H1 (cell line): Measurements from ENCODE around the gene RRAS2. TPM values are rescaled to one million over a fixed set of nuclear protein-coding genes. Genes with fewer than 3 reads are reported as not detected.

Source experiments
- CTCF ChIA-PET: fragments of 300-600 bp; sonication (Branson Sonifier 250); formaldehyde crosslinking; loops from one replicate; lab custom pipeline; 2021; ENCODE audit not compliant: partially characterized antibody; lab: Charles Lee
- POLR2A ChIA-PET: fragments of 300-600 bp; sonication (Branson Sonifier 250); formaldehyde crosslinking; loops from one replicate; lab custom pipeline; 2021; ENCODE audit warnings: inconsistent platforms; ENCODE audit not compliant: partially characterized antibody; lab: Charles Lee
- DNase-seq, 2 experiments: peaks; one replicate each; pipeline versions ENCODE4 v3.0.0 to v3.0.0-alpha.2; 2010 to 2022; ENCODE audit warnings: low spot score in 2 of 2, low read depth in 1 of 2, mixed read lengths in 1 of 2
- FAIRE-seq: peaks from 2 replicates; lab custom pipeline; 2011; peaks lifted over from hg19 to GRCh38; lab: Jason Lieb, UNC
- H2AFZ ChIP-seq: 2 replicates; pipeline ENCODE4 v1.8.1; 2012; ENCODE audit warnings: low read length, inconsistent platforms
- H2AK5ac ChIP-seq: 2 replicates; pipeline ENCODE4 v1.6.1; 2013; ENCODE audit warnings: low read depth, low read length
- H2BK120ac ChIP-seq: replicated peaks from 2 replicates; pipeline ENCODE3; 2013; ENCODE audit warnings: low read depth, low read length, inconsistent platforms
- H2BK12ac ChIP-seq: 2 replicates; pipeline ENCODE4 v1.6.1; 2013; ENCODE audit warnings: low read depth, low read length
- H2BK15ac ChIP-seq: 2 replicates; pipeline ENCODE4 v1.6.1; 2013; ENCODE audit warnings: low read length
- H2BK20ac ChIP-seq: 2 replicates; pipeline ENCODE4 v1.6.1; 2013; ENCODE audit warnings: low read length
- H2BK5ac ChIP-seq: 2 replicates; pipeline ENCODE4 v1.6.1; 2013; ENCODE audit warnings: low read depth, low read length
- H3K14ac ChIP-seq: 2 replicates; pipeline ENCODE4 v1.6.1; 2013; ENCODE audit warnings: inconsistent platforms; ENCODE audit not compliant: insufficient read length
- H3K18ac ChIP-seq: 2 replicates; pipeline ENCODE4 v1.6.1; 2013; ENCODE audit warnings: low read length; ENCODE audit errors: extremely low read depth
- H3K23ac ChIP-seq: 2 replicates; pipeline ENCODE4 v1.6.1; 2013; ENCODE audit warnings: inconsistent platforms; ENCODE audit not compliant: insufficient read length
- H3K23me2 ChIP-seq: 2 replicates; pipeline ENCODE4 v1.6.1; 2013; ENCODE audit warnings: low read depth, low read length
- H3K27ac ChIP-seq: 2 replicates; pipeline ENCODE4 v1.6.1; 2011; ENCODE audit warnings: low read depth, low read length, inconsistent platforms
- H3K27me3 ChIP-seq, 4 experiments: replicated peaks in 1 of 4; 1 replicate in 1 of 4; 2 replicates in 3 of 4; pipeline versions ENCODE4 v1.6.1 to v1.8.1; 2011 to 2013; ENCODE audit warnings: low read length in 3 of 4, mild to moderate bottlenecking in 3 of 4, inconsistent platforms in 2 of 4, mixed read lengths in 2 of 4, moderate library complexity in 1 of 4; ENCODE audit not compliant: control insufficient read depth in 3 of 4, insufficient read depth in 3 of 4; ENCODE audit errors: extremely low read depth in 1 of 4
- H3K36me3 ChIP-seq, 4 experiments: 2 replicates each; pipeline versions ENCODE4 v1.6.1 to v1.8.1; 2011 to 2013; ENCODE audit warnings: mild to moderate bottlenecking in 4 of 4, low read length in 3 of 4, moderate library complexity in 2 of 4, control low read depth in 1 of 4, inconsistent platforms in 1 of 4; ENCODE audit not compliant: insufficient read depth in 4 of 4, control insufficient read depth in 2 of 4
- H3K4ac ChIP-seq: replicated peaks from 2 replicates; pipeline ENCODE3; 2013; ENCODE audit warnings: low read length, low read depth, mixed read lengths, inconsistent platforms; ENCODE audit not compliant: insufficient read length
- H3K4me1 ChIP-seq, 4 experiments: replicated peaks in 1 of 4; 1 replicate in 1 of 4; 2 replicates in 3 of 4; pipeline versions ENCODE4 v1.6.1 to v1.8.1; 2011 to 2013; ENCODE audit warnings: low read length in 3 of 4, inconsistent platforms in 2 of 4, mixed read lengths in 1 of 4; ENCODE audit not compliant: insufficient read depth in 4 of 4, control insufficient read depth in 3 of 4
- H3K4me2 ChIP-seq, 2 experiments: 2 replicates each; pipeline versions ENCODE4 v1.6.1 to v1.8.1; 2011 to 2013; ENCODE audit warnings: low read depth in 2 of 2, low read length in 2 of 2, control low read depth in 1 of 2, inconsistent platforms in 1 of 2, mild to moderate bottlenecking in 1 of 2; ENCODE audit not compliant: insufficient read depth in 1 of 2
- H3K4me3 ChIP-seq, 4 experiments: fragments of 200-600, 300-600 bp in 1 of 4; sonication (generic), shearing (Covaris generic), sonication (Bioruptor Twin) in 1 of 4; 2 replicates each; pipeline versions ENCODE4 v1.5.1 to v1.8.1; 2011 to 2016; ENCODE audit warnings: low read length in 4 of 4, low read depth in 3 of 4, control low read depth in 2 of 4, inconsistent platforms in 2 of 4, mild to moderate bottlenecking in 2 of 4, mixed read lengths in 1 of 4, moderate library complexity in 1 of 4; ENCODE audit not compliant: insufficient read depth in 2 of 4; ENCODE audit errors: extremely low read depth in 1 of 4
- H3K56ac ChIP-seq: replicated peaks from 2 replicates; pipeline ENCODE3; 2013; ENCODE audit warnings: low read depth, mild to moderate bottlenecking, mixed read lengths, low read length, inconsistent platforms; ENCODE audit not compliant: insufficient read length
- H3K79me1 ChIP-seq: 2 replicates; pipeline ENCODE4 v1.6.1; 2013; ENCODE audit warnings: low read depth, low read length, control low read depth
- H3K79me2 ChIP-seq, 2 experiments: 2 replicates each; pipeline versions ENCODE4 v1.6.1 to v1.8.1; 2012 to 2013; ENCODE audit warnings: low read length in 2 of 2, mild to moderate bottlenecking in 2 of 2, inconsistent platforms in 1 of 2; ENCODE audit not compliant: insufficient read depth in 2 of 2, control insufficient read depth in 1 of 2
- H3K9ac ChIP-seq, 4 experiments: replicated peaks in 1 of 4; 1 replicate in 1 of 4; 2 replicates in 3 of 4; pipeline versions ENCODE4 v1.6.1 to v1.8.1; 2011 to 2013; ENCODE audit warnings: low read depth in 3 of 4, low read length in 3 of 4, control low read depth in 2 of 4, mild to moderate bottlenecking in 2 of 4, moderate library complexity in 2 of 4, inconsistent platforms in 1 of 4; ENCODE audit errors: extremely low read depth in 1 of 4
- H3K9me3 ChIP-seq, 2 experiments: 2 replicates each; pipeline versions ENCODE4 v1.6.1 to v1.8.1; 2012 to 2013; ENCODE audit warnings: mild to moderate bottlenecking in 2 of 2, moderate library complexity in 2 of 2, control low read depth in 1 of 2, inconsistent platforms in 1 of 2, low read depth in 1 of 2, low read length in 1 of 2, mixed read lengths in 1 of 2; ENCODE audit not compliant: insufficient read depth in 2 of 2
- H4K20me1 ChIP-seq, 2 experiments: replicated peaks in 1 of 2; 2 replicates each; pipeline versions ENCODE3 to v1.8.1; 2011 to 2013; ENCODE audit warnings: inconsistent platforms in 2 of 2, low read length in 2 of 2, mild to moderate bottlenecking in 1 of 2; ENCODE audit not compliant: insufficient read depth in 2 of 2, control insufficient read depth in 1 of 2
- H4K5ac ChIP-seq: 2 replicates; pipeline ENCODE4 v1.6.1; 2013; ENCODE audit warnings: low read length, low read depth, mixed read lengths, inconsistent platforms; ENCODE audit not compliant: insufficient read length
- H4K8ac ChIP-seq: 2 replicates; pipeline ENCODE4 v1.8.0; 2013; ENCODE audit warnings: mild to moderate bottlenecking, moderate library complexity, low read length, inconsistent platforms; ENCODE audit not compliant: insufficient read depth; ENCODE audit errors: extremely low read depth
- H4K91ac ChIP-seq: replicated peaks from 2 replicates; pipeline ENCODE3; 2013; ENCODE audit warnings: low read length, mixed read lengths, inconsistent platforms; ENCODE audit not compliant: insufficient read length
- CEBPB ChIP-seq: IDR thresholded peaks from 2 replicates; pipeline ENCODE4 v1.6.1; 2012; ENCODE audit warnings: low read depth, low read length
- FOSL1 ChIP-seq: IDR thresholded peaks from 2 replicates; pipeline ENCODE4 v1.6.1; 2011; ENCODE audit warnings: mild to moderate bottlenecking, low read depth, low read length, moderate library complexity; ENCODE audit not compliant: insufficient read depth
- HDAC6 ChIP-seq: IDR thresholded peaks from one replicate; pipeline ENCODE4 v1.7.1; 2012; ENCODE audit warnings: low read depth, mild to moderate bottlenecking, inconsistent platforms, low read length, moderate library complexity
- JUND ChIP-seq: IDR thresholded peaks from 2 replicates; pipeline ENCODE4 v1.6.1; 2011; ENCODE audit warnings: mild to moderate bottlenecking, improper control_type of control experiment, low read length
- KDM4A ChIP-seq: IDR thresholded peaks from one replicate; pipeline ENCODE4 v1.7.1; 2012; ENCODE audit warnings: low read depth, mild to moderate bottlenecking, moderate library complexity, low read length, inconsistent platforms; ENCODE audit not compliant: severe bottlenecking
- SAP30 ChIP-seq: fragments of 300-600 bp; sonication (generic); IDR thresholded peaks from 2 replicates; pipeline ENCODE4 v1.7.1; 2012; ENCODE audit warnings: low read length, moderate library complexity, mild to moderate bottlenecking, inconsistent platforms; ENCODE audit not compliant: insufficient read depth, insufficient replicate concordance
- WGBS, 2 experiments: shearing (Covaris generic) in 1 of 2; methylation state at CpG; one replicate each; pipeline versions ENCODE4 v1.1.6 to v1.1.7; 2013 to 2015; ENCODE audit warnings: low lambda C conversion rate in 2 of 2, mixed read lengths in 2 of 2, inconsistent platforms in 1 of 2, low coverage in 1 of 2, missing lambda C conversion rate in 1 of 2; ENCODE audit not compliant: insufficient replicate concordance in 2 of 2, insufficient coverage in 1 of 2, insufficient read length in 1 of 2; ENCODE audit errors: extremely low coverage in 1 of 2, missing lambda C conversion rate in 1 of 2; 5-methylcytosine and 5-hydroxymethylcytosine counted together
- polyA plus RNA-seq, 7 experiments: library from polyadenylated mRNA; depleted of rRNA in 3 of 7; stranded (reverse) in 5 of 7; unstranded in 2 of 7; fragments of >200 nt in 5 of 7; fragments of 200-250 nt in 2 of 7; gene quantifications; 1 replicate in 5 of 7; 2 replicates in 1 of 7; 4 replicates in 1 of 7; pipeline versions ENCODE4 v1.2.1 to v1.2.3, GENCODE V29; 2011 to 2013; ENCODE audit warnings: missing spikeins in 2 of 7, mixed read lengths in 2 of 7
- total RNA-seq: library from RNA; stranded (reverse); fragmentation: NEBNext Ultra II Directional; extraction: Animal tissue kit (Norgen Biotek cat#: 25700); gene quantifications from 2 replicates; pipeline ENCODE4 v1.2.1, GENCODE V29; 2021
- TF ChIP-seq, protein P1 (sequence below): IDR thresholded peaks from 2 replicates; pipeline ENCODE4 v1.6.1; 2012; ENCODE audit warnings: low read length, inconsistent platforms
- TF ChIP-seq, protein P2 (sequence below): IDR thresholded peaks from 2 replicates; pipeline ENCODE4 v1.6.1; 2011; ENCODE audit warnings: low read length, improper control_type of control experiment

RRAS2 gene
- total and polyA plus RNA-seq, 2 of the 8 experiments (the other 6 are each of a cell fraction or from before 2014, with no cell fraction given): 72.3 to 234 TPM

DNA sequence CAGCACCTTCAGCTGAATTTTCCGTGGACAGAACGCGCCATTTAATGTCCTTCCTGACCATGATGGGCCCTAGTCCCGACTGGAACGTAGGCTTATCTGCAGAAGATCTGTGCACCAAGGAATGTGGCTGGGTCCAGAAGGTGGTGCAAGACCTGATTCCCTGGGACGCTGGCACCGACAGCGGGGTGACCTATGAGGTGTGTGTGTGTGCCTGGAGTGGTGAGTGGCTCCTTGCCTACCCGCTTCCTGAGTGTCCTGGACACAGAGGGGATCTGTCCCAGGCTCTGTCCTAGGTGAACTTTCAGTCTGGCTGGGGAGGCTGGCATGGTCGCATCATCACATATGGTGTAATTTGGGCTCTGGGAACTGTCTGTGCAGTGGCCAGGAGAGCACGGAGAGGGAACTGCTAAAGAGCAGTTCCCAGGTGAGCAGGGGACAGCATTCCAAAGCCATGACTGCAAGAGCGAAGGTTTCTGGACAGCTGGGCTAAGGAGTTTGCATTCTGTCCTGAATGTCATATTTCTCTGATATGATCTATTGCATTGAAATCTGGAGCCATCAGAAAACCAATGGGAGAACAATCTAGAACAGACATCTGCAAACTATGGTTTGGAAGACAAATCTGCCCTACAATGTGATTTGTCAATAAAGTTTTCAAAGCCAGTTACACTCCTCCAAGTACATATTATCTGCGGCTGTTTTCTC lies 104.3 kb downstream of the RRAS2 start:
- H4K8ac ChIP-seq: no peak overlapping the region
- no peak overlapping the region for H3K4ac ChIP-seq
- no peak overlapping the region for H3K14ac ChIP-seq
- H2BK120ac ChIP-seq: no peak overlapping the region
- H3K79me1 ChIP-seq: no peaks in the 10 kb centered on the region
- no peaks in the 10 kb centered on the region for H3K27me3 ChIP-seq
- H2BK15ac ChIP-seq: no peak overlapping the region
- H3K56ac ChIP-seq: no peak overlapping the region
- no peak overlapping the region for H2BK5ac ChIP-seq
- H2AK5ac ChIP-seq: no peak overlapping the region
- H3K4me1 ChIP-seq: no peaks in the 10 kb centered on the region; a peak in 1 of 7 replicates
- H3K9ac ChIP-seq: no peak overlapping the region
- H3K4me3 ChIP-seq: no peak overlapping the region
- H4K20me1 ChIP-seq: no peaks in the 10 kb centered on the region
- no peaks in the 10 kb centered on the region for H3K79me2 ChIP-seq
- FAIRE-seq: no peak
- POLR2A ChIA-PET: no interaction called here
- H2AFZ ChIP-seq: no peak overlapping the region
- H3K23me2 ChIP-seq: no peaks in the 10 kb centered on the region
- TF ChIP-seq, protein P1, sequence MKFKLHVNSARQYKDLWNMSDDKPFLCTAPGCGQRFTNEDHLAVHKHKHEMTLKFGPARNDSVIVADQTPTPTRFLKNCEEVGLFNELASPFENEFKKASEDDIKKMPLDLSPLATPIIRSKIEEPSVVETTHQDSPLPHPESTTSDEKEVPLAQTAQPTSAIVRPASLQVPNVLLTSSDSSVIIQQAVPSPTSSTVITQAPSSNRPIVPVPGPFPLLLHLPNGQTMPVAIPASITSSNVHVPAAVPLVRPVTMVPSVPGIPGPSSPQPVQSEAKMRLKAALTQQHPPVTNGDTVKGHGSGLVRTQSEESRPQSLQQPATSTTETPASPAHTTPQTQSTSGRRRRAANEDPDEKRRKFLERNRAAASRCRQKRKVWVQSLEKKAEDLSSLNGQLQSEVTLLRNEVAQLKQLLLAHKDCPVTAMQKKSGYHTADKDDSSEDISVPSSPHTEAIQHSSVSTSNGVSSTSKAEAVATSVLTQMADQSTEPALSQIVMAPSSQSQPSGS: no peak
- TF ChIP-seq, protein P2, sequence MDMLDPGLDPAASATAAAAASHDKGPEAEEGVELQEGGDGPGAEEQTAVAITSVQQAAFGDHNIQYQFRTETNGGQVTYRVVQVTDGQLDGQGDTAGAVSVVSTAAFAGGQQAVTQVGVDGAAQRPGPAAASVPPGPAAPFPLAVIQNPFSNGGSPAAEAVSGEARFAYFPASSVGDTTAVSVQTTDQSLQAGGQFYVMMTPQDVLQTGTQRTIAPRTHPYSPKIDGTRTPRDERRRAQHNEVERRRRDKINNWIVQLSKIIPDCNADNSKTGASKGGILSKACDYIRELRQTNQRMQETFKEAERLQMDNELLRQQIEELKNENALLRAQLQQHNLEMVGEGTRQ: no peak
- TF ChIP-seq KDM4A (no peak), HDAC6 (no peak), CEBPB (no peak), FOSL1 (no peak), SAP30 (no peak), JUND (no peak)
- CTCF ChIA-PET: interaction anchor here (0.6 to 5.7 kb wide), 8 partner anchors 10 to 482 kb away, joined by 3 to 66 read pairs (median 6); no protein-coding TSS in a partner anchor
- no peak overlapping the region for H3K18ac ChIP-seq
- no peaks in the 10 kb centered on the region for H3K36me3 ChIP-seq
- no peak overlapping the region for H4K91ac ChIP-seq
- H2BK20ac ChIP-seq: no peak overlapping the region
- no peak overlapping the region for H3K23ac ChIP-seq
- no peak for DNase-seq
- no peak overlapping the region for H2BK12ac ChIP-seq
- no peaks in the 10 kb centered on the region for H3K9me3 ChIP-seq
- H3K4me2 ChIP-seq: no peak overlapping the region
- H4K5ac ChIP-seq: no peak overlapping the region
- H3K27ac ChIP-seq: no peak overlapping the region
- WGBS, 2 experiments: 91% methylated on average over 13 of the region's 13 CpGs; no CpG with 5 or more reads in 1 of the 2 experiments
